Upper lobe of left lung (tissue), 4 donors: ENCODE measurements around the gene DCTN3.

Source experiments
- CTCF ChIP-seq, 6 experiments: fragments of 450-650 bp in 4 of 6; fragments of 200-600 bp in 2 of 6; sonication (generic) in 2 of 6; IDR thresholded peaks; one replicate each; pipeline ENCODE4 v1.5.1; 2016 to 2019; ENCODE audit warnings: antibody characterized with exemption in 6 of 6
- EP300 ChIP-seq, 4 donors: sonication (generic); formaldehyde crosslinking; IDR thresholded peaks; one replicate each; pipeline ENCODE4 v1.5.1; 2017; ENCODE audit warnings: antibody characterized with exemption in 4 of 4, control low read depth in 2 of 4
- POLR2A ChIP-seq, 4 donors: fragments of 450-650 bp; IDR thresholded peaks; one replicate each; pipeline ENCODE4 v1.5.1; 2016 to 2017; ENCODE audit warnings: antibody characterized with exemption in 4 of 4, mild to moderate bottlenecking in 2 of 4
- POLR2AphosphoS5 ChIP-seq, 2 donors: sonication (generic); formaldehyde crosslinking; IDR thresholded peaks; one replicate each; pipeline ENCODE4 v1.5.1; 2017; ENCODE audit warnings: antibody characterized with exemption in 2 of 2

DNA sequence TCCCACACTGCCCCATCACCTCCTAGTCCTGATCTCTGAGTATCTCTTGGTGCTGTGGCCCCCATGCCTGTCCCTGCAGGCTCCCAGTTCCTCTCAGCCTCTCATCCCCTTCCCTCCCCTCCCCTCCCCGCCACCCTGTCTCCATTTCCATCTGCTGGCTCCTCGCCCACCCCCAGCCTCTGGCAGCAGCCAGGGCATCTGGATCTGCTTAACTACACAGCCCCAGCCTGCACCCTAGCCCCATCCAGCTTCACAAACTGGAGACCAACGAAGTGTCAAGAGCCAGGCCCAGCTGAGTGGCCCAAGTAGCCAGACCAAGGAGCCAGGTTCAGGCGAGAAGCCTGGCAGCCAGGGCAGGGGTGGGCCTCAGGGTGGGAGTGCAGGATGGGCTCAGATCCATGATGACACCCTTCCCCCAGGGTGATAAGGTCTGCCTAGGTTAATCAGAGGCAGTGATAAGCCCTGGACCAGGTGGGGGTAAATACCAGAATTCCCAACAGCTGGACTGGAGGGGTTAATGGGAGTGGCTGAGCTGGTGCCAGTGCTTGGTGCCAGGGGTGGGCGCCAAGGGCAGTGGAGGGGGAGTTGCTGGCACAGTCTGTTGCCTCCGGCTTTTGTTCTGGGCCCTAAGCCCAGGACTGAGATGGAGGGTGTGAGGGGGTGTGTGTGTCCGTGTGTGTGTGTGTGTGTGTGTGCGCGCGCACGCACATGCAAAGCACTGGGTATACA, 34.2 kb upstream of the DCTN3 start:
- TF ChIP-seq POLR2A (IDR thresholded peaks at IDR 0.05), result no peak
- TF ChIP-seq CTCF (IDR thresholded peaks at IDR 0.05), result no peak
- peak in 1 of 2 donors; percentile 37 for TF ChIP-seq POLR2AphosphoS5 (IDR thresholded peaks at IDR 0.05)
- TF ChIP-seq EP300 (IDR thresholded peaks at IDR 0.05), result no peak
